Fibroblast of skin of left biceps (primary cell): Measurements from ENCODE around the gene CHST11.
"Not testable (repeated sequence)": the region's sequence is repeated elsewhere in the genome, so short reads cannot be mapped to it uniquely, and the experiment has no call there.

ENCODE experiments used
- DNase-seq, 2 experiments: peaks; one replicate each; pipeline ENCODE4 v3.0.0-alpha.2; 2013; ENCODE audit warnings: low read depth in 2 of 2

Gene CHST11

DNA sequence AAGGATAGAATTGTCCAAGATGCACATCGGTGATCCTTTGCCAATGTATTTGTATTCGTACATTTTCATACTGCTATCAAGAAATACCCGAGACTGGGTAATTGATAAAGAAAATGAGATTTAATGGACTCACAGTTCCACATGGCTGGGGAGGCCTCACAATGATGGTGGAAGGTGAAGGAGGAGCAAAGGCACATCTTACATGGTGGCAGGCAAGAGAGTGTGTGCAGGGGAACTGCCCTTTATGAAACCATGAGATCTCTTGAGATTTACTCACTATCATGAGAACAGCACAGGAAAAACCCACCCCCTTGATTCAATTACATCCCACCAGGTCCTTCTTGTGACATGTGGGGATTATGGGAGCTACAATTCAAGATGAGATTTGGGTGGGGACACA lies 107.9 kb downstream of the CHST11 start:
- DNase-seq: not testable (repeated sequence)

DNA sequence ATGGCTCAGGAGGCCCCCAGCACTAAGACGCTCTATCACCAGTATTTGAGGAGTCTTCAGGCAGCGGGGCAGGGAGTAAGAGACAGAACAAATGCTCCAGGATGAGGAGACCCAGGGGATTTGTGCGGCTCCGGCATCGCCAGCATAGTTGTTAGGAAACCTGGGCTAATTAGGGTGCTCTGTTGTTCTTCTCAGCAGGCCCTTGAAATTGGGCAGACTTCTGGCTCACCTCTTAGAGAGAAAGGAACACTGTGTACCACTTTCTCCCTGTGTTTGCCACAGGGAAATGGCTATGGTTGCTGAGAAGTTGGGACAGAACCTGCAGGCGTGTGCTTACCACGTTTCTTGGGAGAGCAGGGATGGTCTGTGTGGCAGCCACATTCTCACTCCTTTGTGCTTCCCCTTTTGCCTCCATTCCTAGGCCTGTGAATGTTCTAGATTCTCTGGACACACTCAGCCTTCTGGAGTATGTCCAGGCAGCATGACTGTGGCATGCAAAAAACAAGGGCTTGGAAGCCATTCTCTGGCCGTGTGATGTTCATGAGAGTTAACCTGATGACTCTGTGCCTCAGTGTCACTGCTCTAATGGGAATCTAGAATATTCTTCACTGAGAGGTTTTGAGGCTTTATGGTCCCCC lies 109.0 kb downstream of the CHST11 start:
- DNase-seq: no peak

DNA sequence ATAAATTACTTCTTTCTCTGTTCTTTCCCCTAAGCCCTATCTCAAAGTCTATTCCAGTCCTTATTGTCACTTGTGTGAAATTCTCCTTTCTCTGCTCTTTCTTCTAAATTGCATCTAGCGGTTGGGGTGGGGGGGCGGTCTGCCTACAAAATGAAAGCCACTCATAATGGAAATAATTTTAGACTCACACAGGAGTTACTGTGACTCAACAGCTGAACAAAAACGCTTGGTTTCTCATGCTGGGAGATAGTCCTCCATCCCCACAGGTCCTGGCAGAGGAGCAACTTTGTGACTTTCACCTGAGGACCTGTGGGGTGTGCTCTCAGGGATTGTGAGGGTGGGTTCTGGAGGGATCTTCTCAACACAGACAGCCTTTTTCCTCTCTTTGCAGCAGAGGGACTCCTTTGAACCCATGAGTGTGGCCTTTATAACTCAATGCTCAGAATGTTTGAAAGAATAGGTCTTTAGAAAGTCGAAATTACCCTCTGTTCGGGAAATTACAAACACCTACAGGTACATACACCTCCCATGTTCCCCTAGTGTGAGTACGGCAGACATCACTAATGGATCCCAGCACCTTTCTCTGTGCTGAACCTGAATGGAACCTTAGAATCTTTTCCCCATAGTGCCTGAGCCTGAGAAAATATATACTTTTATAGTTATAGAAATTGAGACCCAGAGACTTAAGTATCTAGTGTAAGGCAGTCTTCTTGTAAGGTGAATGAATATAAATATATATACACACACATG lies 109.7 kb downstream of the CHST11 start:
- no peak for DNase-seq

- no peak for DNase-seq
Measured at GRCh38 chr12:104567832-104568486, 111.2 kb downstream of the CHST11 start.

GRCh38 chr12:104568487-104568868 lies 111.7 kb downstream of the CHST11 start:
- no peak for DNase-seq

- no peak for DNase-seq
Measured at GRCh38 chr12:104568935-104569334, 112.2 kb downstream of the CHST11 start.

GRCh38 chr12:104569346-104570173 lies 112.8 kb downstream of the CHST11 start:
- DNase-seq: no peak

DNA sequence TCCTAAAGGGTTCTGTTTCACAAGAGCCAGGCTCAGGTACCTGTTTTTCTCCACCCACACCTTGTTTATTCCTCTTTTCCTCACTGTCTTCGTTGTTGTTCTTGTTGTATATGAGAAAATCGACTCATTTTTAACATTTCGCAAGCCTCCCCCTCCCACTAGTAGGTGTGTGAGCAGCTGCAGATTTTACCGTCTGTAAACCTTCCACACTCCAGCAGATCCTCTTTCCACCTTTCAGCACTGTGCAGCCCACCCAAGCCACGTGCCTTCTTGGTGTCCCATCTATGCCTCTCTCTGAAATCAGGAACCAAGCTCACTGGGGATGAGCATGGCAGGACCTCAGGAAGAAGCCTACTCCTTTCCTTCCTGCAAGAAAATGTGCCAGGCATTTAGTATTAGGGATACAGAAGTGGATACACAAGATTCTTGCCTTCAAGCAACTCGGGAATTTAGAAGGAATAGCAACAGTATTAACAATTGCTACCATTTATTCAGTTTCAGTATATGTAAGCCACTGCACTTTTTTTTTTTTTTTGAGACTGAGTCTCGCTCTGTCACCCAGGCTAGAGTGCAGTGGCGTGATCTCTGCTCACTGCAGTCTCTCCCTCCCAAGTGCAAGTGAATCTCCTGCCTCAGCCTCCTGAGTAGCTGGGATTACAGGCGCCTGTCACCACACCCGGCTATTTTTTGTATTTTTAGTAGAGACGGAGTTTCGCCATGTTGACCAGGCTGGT lies 113.6 kb downstream of the CHST11 start:
- no peak for DNase-seq

DNA sequence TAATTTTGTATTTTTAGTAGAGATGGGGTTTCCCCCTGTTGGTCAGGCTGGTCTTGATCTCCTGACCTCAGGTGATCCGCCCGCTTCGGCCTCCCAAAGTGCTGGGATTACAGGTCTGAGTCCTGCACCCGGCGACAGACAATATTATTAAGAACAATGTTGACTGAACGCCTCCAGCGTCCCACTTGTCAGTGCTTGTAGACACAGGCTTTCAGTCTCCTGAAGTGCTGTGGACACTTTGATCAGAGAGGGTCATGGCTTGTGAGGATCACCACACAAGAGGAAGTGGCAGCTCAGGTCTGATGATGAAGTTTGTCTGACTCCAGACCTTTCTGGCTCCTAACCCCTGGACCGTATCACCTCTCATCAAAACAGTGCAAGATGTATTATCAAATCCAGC lies 114.6 kb downstream of the CHST11 start:
- DNase-seq: no peak

GRCh38 chr12:104574353-104574752 lies 117.6 kb downstream of the CHST11 start:
- not testable (repeated sequence) for DNase-seq

GRCh38 chr12:104574758-104575157 lies 118.0 kb downstream of the CHST11 start:
- not testable (repeated sequence) for DNase-seq

GRCh38 chr12:104575442-104576186 lies 118.9 kb downstream of the CHST11 start:
- no peak for DNase-seq

- DNase-seq: no peak
Measured at GRCh38 chr12:104576187-104576778, 119.5 kb downstream of the CHST11 start.

- DNase-seq: no peak
Measured at GRCh38 chr12:104576980-104577580, 120.3 kb downstream of the CHST11 start.

GRCh38 chr12:104577581-104577981 lies 120.8 kb downstream of the CHST11 start:
- peak; percentile 36 to 47 for DNase-seq

GRCh38 chr12:104578453-104578852 lies 121.7 kb downstream of the CHST11 start:
- DNase-seq: peak; percentile 49 to 55

- no peak for DNase-seq
Measured at GRCh38 chr12:104579718-104580495, 123.2 kb downstream of the CHST11 start.

- no peak for DNase-seq
Measured at GRCh38 chr12:104581005-104581570, 124.3 kb downstream of the CHST11 start.

DNA sequence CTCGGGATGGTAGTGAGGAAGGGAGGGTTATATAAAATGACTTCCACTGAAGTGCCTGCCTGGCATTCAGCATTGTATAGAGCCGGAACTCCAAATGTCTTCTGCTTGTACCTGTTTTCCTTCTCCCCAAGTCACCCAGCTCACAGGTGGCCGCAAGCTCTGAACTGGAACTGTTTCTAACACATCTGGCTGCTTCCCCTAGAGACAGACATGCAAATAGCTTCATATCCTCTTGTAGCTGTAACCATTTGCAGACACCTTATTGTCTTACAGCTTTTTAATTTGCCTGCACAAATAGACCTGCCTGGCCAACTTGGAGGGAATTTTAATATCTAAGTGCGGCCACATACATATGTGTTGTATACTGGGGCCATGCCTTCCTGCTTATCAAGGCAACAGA lies 126.0 kb downstream of the CHST11 start:
- no peak for DNase-seq
